WTC11 (cell line): ENCODE data around the gene SP140. TPM values are rescaled to one million over a fixed set of nuclear protein-coding genes. Genes with fewer than 3 reads are reported as not detected.
"Not testable (repeated sequence)": the region's sequence is repeated elsewhere in the genome, so short reads cannot be mapped to it uniquely, and the experiment has no call there.

Experiments used
- ATAC-seq: fragments of 200-7000 bp; cut with Tn5 transposase; 2 replicates; pipeline ENCODE4 v1.10.0; 2021; ENCODE audit warnings: mild to moderate bottlenecking, moderate library complexity
- CTCF ChIA-PET: fragments of 300-600 bp; sonication (Branson Sonifier 250); formaldehyde crosslinking; loops from one replicate; lab custom pipeline; 2021; ENCODE audit warnings: antibody characterized with exemption; lab: Charles Lee
- POLR2A ChIA-PET: fragments of 350-600 bp; sonication (Branson Sonifier 250); formaldehyde crosslinking; loops from one replicate; lab custom pipeline; 2021; ENCODE audit warnings: antibody characterized with exemption; lab: Charles Lee
- DNase-seq: peaks from one replicate; pipeline ENCODE4 v3.0.0; 2021; ENCODE audit warnings: low spot score
- H3K27ac Mint-ChIP-seq: 2 replicates; pipeline ENCODE4 v1.8.0; 2021; ENCODE audit warnings: mixed read lengths
- H3K27me3 Mint-ChIP-seq: 2 replicates; pipeline ENCODE4 v1.8.0; 2021; ENCODE audit warnings: low read depth, mild to moderate bottlenecking, moderate library complexity, mixed read lengths
- H3K36me3 Mint-ChIP-seq: 2 replicates; pipeline ENCODE4 v1.8.0; 2021; ENCODE audit warnings: mixed read lengths
- H3K4me1 Mint-ChIP-seq: 2 replicates; pipeline ENCODE4 v1.8.0; 2022; ENCODE audit warnings: mixed read lengths
- H3K4me3 Mint-ChIP-seq: 2 replicates; pipeline ENCODE4 v1.8.0; 2021; ENCODE audit warnings: mild to moderate bottlenecking, moderate library complexity, mixed read lengths
- H3K9me3 Mint-ChIP-seq: 2 replicates; pipeline ENCODE4 v1.8.0; 2021; ENCODE audit warnings: mixed read lengths
- E2F1 ChIP-seq: sonication (generic); formaldehyde crosslinking; IDR thresholded peaks from 2 replicates; pipeline ENCODE4 v1.8.0; 2022; ENCODE audit warnings: mild to moderate bottlenecking, missing genetic modification reagents
- FOXP4 ChIP-seq: sonication (generic); formaldehyde crosslinking; IDR thresholded peaks from 2 replicates; pipeline ENCODE4 v1.8.0; 2022; ENCODE audit warnings: mild to moderate bottlenecking, missing genetic modification reagents
- MXD4 ChIP-seq: fragments of 250-450 bp; sonication (Bioruptor Pico); IDR thresholded peaks from 2 replicates; pipeline ENCODE4 v1.8.0; 2021; ENCODE audit warnings: mild to moderate bottlenecking, moderate library complexity, borderline replicate concordance
- NFE2L1 ChIP-seq: sonication (generic); formaldehyde crosslinking; IDR thresholded peaks from 2 replicates; pipeline ENCODE4 v1.8.1; 2023; ENCODE audit warnings: missing genetic modification reagents
- OVOL2 ChIP-seq: fragments of 250-450 bp; sonication (Bioruptor Pico); IDR thresholded peaks from 2 replicates; pipeline ENCODE4 v1.9.0; 2021; ENCODE audit warnings: mild to moderate bottlenecking, borderline replicate concordance
- TEAD1 ChIP-seq: sonication (generic); formaldehyde crosslinking; IDR thresholded peaks from 2 replicates; pipeline ENCODE4 v1.8.0; 2022; ENCODE audit warnings: mild to moderate bottlenecking, missing genetic modification reagents
- TP53 ChIP-seq: sonication (generic); formaldehyde crosslinking; IDR thresholded peaks from 2 replicates; pipeline ENCODE4 v1.8.1; 2023; ENCODE audit warnings: mild to moderate bottlenecking, missing genetic modification reagents
- total RNA-seq: library from RNA; stranded (reverse); gene quantifications from 3 replicates; pipeline ENCODE4 v1.2.3, GENCODE V29; 2021
- TF ChIP-seq, protein P1 (sequence below): sonication (generic); formaldehyde crosslinking; IDR thresholded peaks from 2 replicates; pipeline ENCODE4 v1.8.1; 2023; ENCODE audit warnings: mild to moderate bottlenecking, missing genetic modification reagents
- TF ChIP-seq, protein P2 (sequence below): sonication (generic); formaldehyde crosslinking; IDR thresholded peaks from 2 replicates; pipeline ENCODE4 v1.8.0; 2023; ENCODE audit warnings: missing genetic modification reagents, mild to moderate bottlenecking, borderline replicate concordance

The SP140 gene
- total RNA-seq, 1 experiment from 2014 or later = 0.66 TPM

- TF ChIP-seq E2F1 (CRISPR knock-in tag) (no peak), TP53 (CRISPR knock-in tag) (no peak)
Measured at GRCh38 chr2:230269715-230270114, 44.2 kb downstream of the SP140 start (continued).

GRCh38 chr2:230282936-230283335 is 57.4 kb downstream of the SP140 start:
- H3K27me3 Mint-ChIP-seq = no peaks in the 10 kb centered on the region
- no peak for DNase-seq
- H3K4me3 Mint-ChIP-seq = no peak overlapping the region
- TF ChIP-seq, protein P1, sequence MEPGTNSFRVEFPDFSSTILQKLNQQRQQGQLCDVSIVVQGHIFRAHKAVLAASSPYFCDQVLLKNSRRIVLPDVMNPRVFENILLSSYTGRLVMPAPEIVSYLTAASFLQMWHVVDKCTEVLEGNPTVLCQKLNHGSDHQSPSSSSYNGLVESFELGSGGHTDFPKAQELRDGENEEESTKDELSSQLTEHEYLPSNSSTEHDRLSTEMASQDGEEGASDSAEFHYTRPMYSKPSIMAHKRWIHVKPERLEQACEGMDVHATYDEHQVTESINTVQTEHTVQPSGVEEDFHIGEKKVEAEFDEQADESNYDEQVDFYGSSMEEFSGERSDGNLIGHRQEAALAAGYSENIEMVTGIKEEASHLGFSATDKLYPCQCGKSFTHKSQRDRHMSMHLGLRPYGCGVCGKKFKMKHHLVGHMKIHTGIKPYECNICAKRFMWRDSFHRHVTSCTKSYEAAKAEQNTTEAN = no peak
- TF ChIP-seq OVOL2 (CRISPR knock-in tag) (no peak), TEAD1 (CRISPR knock-in tag) (no peak), NFE2L1 (no peak), FOXP4 (no peak)
- peaks cover 14% of the 10 kb centered on the region for H3K9me3 Mint-ChIP-seq
- no peak for ATAC-seq
- ChIA-PET CTCF (no interaction called here), POLR2A (no interaction called here)
- H3K36me3 Mint-ChIP-seq = no peaks in the 10 kb centered on the region
- no peak overlapping the region for H3K27ac Mint-ChIP-seq
- no peaks in the 10 kb centered on the region for H3K4me1 Mint-ChIP-seq

- ATAC-seq (no peak), DNase-seq (no peak)
- TF ChIP-seq, protein P2, sequence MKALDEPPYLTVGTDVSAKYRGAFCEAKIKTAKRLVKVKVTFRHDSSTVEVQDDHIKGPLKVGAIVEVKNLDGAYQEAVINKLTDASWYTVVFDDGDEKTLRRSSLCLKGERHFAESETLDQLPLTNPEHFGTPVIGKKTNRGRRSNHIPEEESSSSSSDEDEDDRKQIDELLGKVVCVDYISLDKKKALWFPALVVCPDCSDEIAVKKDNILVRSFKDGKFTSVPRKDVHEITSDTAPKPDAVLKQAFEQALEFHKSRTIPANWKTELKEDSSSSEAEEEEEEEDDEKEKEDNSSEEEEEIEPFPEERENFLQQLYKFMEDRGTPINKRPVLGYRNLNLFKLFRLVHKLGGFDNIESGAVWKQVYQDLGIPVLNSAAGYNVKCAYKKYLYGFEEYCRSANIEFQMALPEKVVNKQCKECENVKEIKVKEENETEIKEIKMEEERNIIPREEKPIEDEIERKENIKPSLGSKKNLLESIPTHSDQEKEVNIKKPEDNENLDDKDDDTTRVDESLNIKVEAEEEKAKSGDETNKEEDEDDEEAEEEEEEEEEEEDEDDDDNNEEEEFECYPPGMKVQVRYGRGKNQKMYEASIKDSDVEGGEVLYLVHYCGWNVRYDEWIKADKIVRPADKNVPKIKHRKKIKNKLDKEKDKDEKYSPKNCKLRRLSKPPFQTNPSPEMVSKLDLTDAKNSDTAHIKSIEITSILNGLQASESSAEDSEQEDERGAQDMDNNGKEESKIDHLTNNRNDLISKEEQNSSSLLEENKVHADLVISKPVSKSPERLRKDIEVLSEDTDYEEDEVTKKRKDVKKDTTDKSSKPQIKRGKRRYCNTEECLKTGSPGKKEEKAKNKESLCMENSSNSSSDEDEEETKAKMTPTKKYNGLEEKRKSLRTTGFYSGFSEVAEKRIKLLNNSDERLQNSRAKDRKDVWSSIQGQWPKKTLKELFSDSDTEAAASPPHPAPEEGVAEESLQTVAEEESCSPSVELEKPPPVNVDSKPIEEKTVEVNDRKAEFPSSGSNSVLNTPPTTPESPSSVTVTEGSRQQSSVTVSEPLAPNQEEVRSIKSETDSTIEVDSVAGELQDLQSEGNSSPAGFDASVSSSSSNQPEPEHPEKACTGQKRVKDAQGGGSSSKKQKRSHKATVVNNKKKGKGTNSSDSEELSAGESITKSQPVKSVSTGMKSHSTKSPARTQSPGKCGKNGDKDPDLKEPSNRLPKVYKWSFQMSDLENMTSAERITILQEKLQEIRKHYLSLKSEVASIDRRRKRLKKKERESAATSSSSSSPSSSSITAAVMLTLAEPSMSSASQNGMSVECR (CRISPR knock-in tag) = no peak
- no peak for TF ChIP-seq MXD4
- H3K27me3 Mint-ChIP-seq = no peaks in the 10 kb centered on the region; the same call in 1 of the 2 replicates
- no peaks in the 10 kb centered on the region for H3K4me1 Mint-ChIP-seq
- ChIA-PET POLR2A (no interaction called here), CTCF (no interaction called here)
- H3K27ac Mint-ChIP-seq = no peak overlapping the region
- H3K9me3 Mint-ChIP-seq = peaks cover 23% of the 10 kb centered on the region
- no peaks in the 10 kb centered on the region for H3K36me3 Mint-ChIP-seq
- H3K4me3 Mint-ChIP-seq = no peak overlapping the region
Measured at GRCh38 chr2:230286048-230286447, 60.5 kb downstream of the SP140 start.

GRCh38 chr2:230289311-230289710 is 63.8 kb downstream of the SP140 start:
- H3K36me3 Mint-ChIP-seq, H3K4me1 Mint-ChIP-seq, H3K27me3 Mint-ChIP-seq, ATAC-seq, POLR2A ChIA-PET, DNase-seq, H3K4me3 Mint-ChIP-seq, H3K27ac Mint-ChIP-seq: not testable (repeated sequence)
- CTCF ChIA-PET = interaction anchor here (0.6 kb wide), 1 partner anchor 129 kb away, joined by 5 read pairs; no protein-coding TSS in a partner anchor
- peaks cover 23% of the 10 kb centered on the region for H3K9me3 Mint-ChIP-seq
